Sigmoid colon (tissue), 4 donors: ENCODE data around the gene KCNK6.

ENCODE experiments used
- CTCF ChIP-seq, 4 experiments: fragments of 450-650 bp in 3 of 4; fragments of 200-600 bp in 1 of 4; IDR thresholded peaks; one replicate each; pipeline ENCODE4 v1.5.1; 2016 to 2019; ENCODE audit warnings: antibody characterized with exemption in 4 of 4, mild to moderate bottlenecking in 3 of 4, moderate library complexity in 2 of 4
- EP300 ChIP-seq, 4 donors: sonication (generic); formaldehyde crosslinking; IDR thresholded peaks; one replicate each; pipeline ENCODE4 v1.6.1; 2017; ENCODE audit warnings: antibody characterized with exemption in 4 of 4
- POLR2A ChIP-seq, 2 donors: fragments of 450-650 bp; IDR thresholded peaks; one replicate each; pipeline ENCODE4 v1.6.1; 2016; ENCODE audit warnings: antibody characterized with exemption in 2 of 2, mild to moderate bottlenecking in 2 of 2, moderate library complexity in 2 of 2

- TF ChIP-seq CTCF (IDR thresholded peaks at IDR 0.05) (no peak), POLR2A (IDR thresholded peaks at IDR 0.05) (no peak), EP300 (IDR thresholded peaks at IDR 0.05) (no peak)
Measured at GRCh38 chr19:38307597-38307996, 12.0 kb upstream of the KCNK6 start.
